PC-9 (cell line): ENCODE measurements around the gene KRTAP4-7. TPM values are rescaled to one million over a fixed set of nuclear protein-coding genes. Genes with fewer than 3 reads are reported as not detected.
"Not testable (repeated sequence)": the region's sequence is repeated elsewhere in the genome, so short reads cannot be mapped to it uniquely, and the experiment has no call there.

ENCODE experiments used
- BruUV-seq: library from RNA; stranded (reverse); fragments of 400-500 nt; replicated peaks from 2 replicates; lab custom pipeline; 2021; lab: Mats Ljungman, UMichigan
- CTCF ChIA-PET: fragments of 300-600 bp; sonication (Branson Sonifier 250); formaldehyde crosslinking; loops from one replicate; lab custom pipeline; 2022; ENCODE audit warnings: antibody characterized with exemption; lab: Charles Lee
- POLR2A ChIA-PET: fragments of 300-600 bp; sonication (Branson Sonifier 250); formaldehyde crosslinking; loops from one replicate; lab custom pipeline; 2022; ENCODE audit warnings: antibody characterized with exemption; ENCODE audit not compliant: unreplicated experiment; lab: Charles Lee
- DNase-seq, 2 experiments: peaks; one replicate each; pipeline versions ENCODE4 v3.0.0 to v3.0.0-alpha.2; 2015 to 2022; ENCODE audit warnings: mixed read lengths in 1 of 2
- H2AFZ ChIP-seq: fragments of 200-600 bp; sonication (generic); 2 replicates; pipeline ENCODE4 v1.8.1; 2017; ENCODE audit warnings: antibody characterized with exemption
- H3F3A ChIP-seq: fragments of 200-600 bp; sonication (generic); 2 replicates; pipeline ENCODE4 v1.8.1; 2017; ENCODE audit warnings: antibody characterized with exemption, mild to moderate bottlenecking, low read depth; ENCODE audit not compliant: insufficient read depth
- H3K27ac ChIP-seq: fragments of 200-600 bp; sonication (generic); 2 replicates; pipeline ENCODE4 v1.6.1; 2016; ENCODE audit warnings: mixed run types
- H3K27me3 ChIP-seq: fragments of 200-600 bp; sonication (generic); 2 replicates; pipeline ENCODE4 v1.6.1; 2016; ENCODE audit warnings: low read depth, mixed run types; ENCODE audit not compliant: insufficient read depth
- H3K36me3 ChIP-seq: fragments of 200-600 bp; sonication (generic); 2 replicates; pipeline ENCODE4 v1.6.1; 2016; ENCODE audit warnings: low read depth, mixed run types
- H3K4me1 ChIP-seq: fragments of 200-600 bp; sonication (generic); replicated peaks from 2 replicates; pipeline ENCODE4 v1.6.1; 2016; ENCODE audit warnings: mixed run types; ENCODE audit not compliant: insufficient read depth
- H3K4me2 ChIP-seq: fragments of 200-600 bp; sonication (generic); 2 replicates; pipeline ENCODE4 v1.6.1; 2017; ENCODE audit warnings: mixed run types
- H3K4me3 ChIP-seq: fragments of 200-600 bp; sonication (generic); 2 replicates; pipeline ENCODE4 v1.6.1; 2016; ENCODE audit warnings: mixed run types
- H3K79me2 ChIP-seq: fragments of 200-600 bp; sonication (generic); 2 replicates; pipeline ENCODE4 v1.6.1; 2017; ENCODE audit warnings: low read depth, mixed run types
- H3K9me2 ChIP-seq: fragments of 200-600 bp; sonication (generic); 2 replicates; pipeline ENCODE4 v1.8.1; 2017; ENCODE audit warnings: mild to moderate bottlenecking; ENCODE audit not compliant: insufficient read depth
- H3K9me3 ChIP-seq: fragments of 200-600 bp; sonication (generic); 2 replicates; pipeline ENCODE4 v1.8.1; 2016; ENCODE audit warnings: low read depth; ENCODE audit not compliant: insufficient read depth
- H4K20me1 ChIP-seq: fragments of 200-600 bp; sonication (generic); 2 replicates; pipeline ENCODE4 v1.8.1; 2017; ENCODE audit not compliant: insufficient read depth
- CTCF ChIP-seq: fragments of 200-600 bp; sonication (generic); conservative IDR thresholded peaks from 2 replicates; pipeline ENCODE4 v1.6.1; 2017; ENCODE audit warnings: mixed run types, antibody characterized with exemption, mild to moderate bottlenecking, moderate library complexity
- EZH2 ChIP-seq: fragments of 200-600 bp; sonication (generic); IDR thresholded peaks from 2 replicates; pipeline ENCODE4 v1.8.0; 2017; ENCODE audit warnings: antibody characterized with exemption, low read depth
- intact Hi-C: fragments of 100-400 bp; cut with micrococcal nuclease; formaldehyde crosslinking; loops from one replicate; pipeline ENCODE4 v1.10.0; 2022; ENCODE audit not compliant: unreplicated experiment
- total RNA-seq: library from RNA; stranded (reverse); gene quantifications from 2 replicates; pipeline ENCODE4 v1.2.3, GENCODE V29; 2021

Gene KRTAP4-7
- total RNA-seq, 1 experiment from 2014 or later: not detected

GRCh38 chr17:41042953-41043352 lies 41.0 kb upstream of the KRTAP4-7 start:
- Histone ChIP-seq H3K36me3 (no peaks in the 10 kb centered on the region; the same call in 1 of the 2 replicates), H4K20me1 (no peaks in the 10 kb centered on the region), H3K4me1 (peaks cover 8% of the 10 kb centered on the region), H3K79me2 (no peaks in the 10 kb centered on the region), H3K9me2 (no peaks in the 10 kb centered on the region), H3K27ac (no peak overlapping the region), H3K4me2 (no peak overlapping the region), H3K4me3 (no peak overlapping the region), H2AFZ (no peak overlapping the region), H3K9me3 (peaks cover 11% of the 10 kb centered on the region), H3F3A (peaks cover 7% of the 10 kb centered on the region), H3K27me3 (no peaks in the 10 kb centered on the region)
- ChIA-PET CTCF (interaction anchor here (0.6 kb wide), 1 partner anchor 252 kb away, joined by 5 read pairs; no protein-coding TSS in a partner anchor), POLR2A (no interaction called here)
- TF ChIP-seq EZH2 (no peak), CTCF (no peak)
- BruUV-seq: no TSS peak
- intact Hi-C loops: no loop called here
- DNase-seq: no peak

GRCh38 chr17:41046735-41047465 lies 37.0 kb upstream of the KRTAP4-7 start, which contains the start of gene KRTAP2-1:
Gene KRTAP2-1, minus strand, starts transcription at chr17:41047316. Its CDS starts 49 bp downstream, at chr17:41047267.
- H3K9me3 ChIP-seq: peaks cover 11% of the 10 kb centered on the region
- POLR2A ChIA-PET, H3K79me2 ChIP-seq, H4K20me1 ChIP-seq, H3K9me2 ChIP-seq, DNase-seq, BruUV-seq, H3K27me3 ChIP-seq, H2AFZ ChIP-seq, CTCF ChIA-PET, H3K4me3 ChIP-seq, H3K36me3 ChIP-seq: not testable (repeated sequence)
- intact Hi-C loops: loop anchor here (5.0 kb wide), 1 partner anchor 90 kb away; no protein-coding TSS in a partner anchor
- peaks cover 28% of the 10 kb centered on the region for H3F3A ChIP-seq
- peak within 1 kb of the TSS; percentile 97 for H3K27ac ChIP-seq
- peak within 1 kb of the TSS; percentile 74 for H3K4me2 ChIP-seq
- H3K4me1 ChIP-seq: peaks cover 33% of the 10 kb centered on the region

GRCh38 chr17:41048441-41048840 lies 35.5 kb upstream of the KRTAP4-7 start:
- Histone ChIP-seq H3K4me1 (peaks cover 33% of the 10 kb centered on the region), H3K4me3 (peak overlapping the region; percentile 33; the same call in 1 of the 2 replicates), H3K27me3 (no peaks in the 10 kb centered on the region), H3K27ac (peak overlapping the region; percentile 97), H3K36me3 (no peaks in the 10 kb centered on the region), H3F3A (peaks cover 28% of the 10 kb centered on the region), H3K79me2 (no peaks in the 10 kb centered on the region), H2AFZ (no peak overlapping the region), H3K4me2 (peak overlapping the region; percentile 74), H3K9me2 (no peaks in the 10 kb centered on the region), H3K9me3 (peaks cover 6% of the 10 kb centered on the region; the same call in 1 of the 2 replicates), H4K20me1 (no peaks in the 10 kb centered on the region)
- TF ChIP-seq EZH2: no peak
- TF ChIP-seq CTCF: no peak
- BruUV-seq: no TSS peak
- intact Hi-C loops: loop anchor here (1.0 to 5.0 kb wide), 2 partner anchors 91 to 133 kb away; no protein-coding TSS in a partner anchor
- CTCF ChIA-PET: no interaction called here
- POLR2A ChIA-PET: interaction anchor here (0.5 to 0.7 kb wide), 4 partner anchors 24 to 481 kb away, joined by 3 to 4 read pairs (median 3); no protein-coding TSS in a partner anchor
- peak; percentile 41 to 95 for DNase-seq
